GM23248 (cell line): ENCODE data around the gene DNAH14. TPM values are rescaled to one million over a fixed set of nuclear protein-coding genes. Genes with fewer than 3 reads are reported as not detected.

Source experiments
- DNase-seq: peaks from one replicate; pipeline ENCODE4 v3.0.0-alpha.2; 2015
- H2AFZ ChIP-seq: fragments of 200-600 bp; sonication (generic); 2 replicates; pipeline ENCODE4 v1.6.1; 2016; ENCODE audit warnings: antibody characterized with exemption
- H3F3A ChIP-seq: fragments of 200-600 bp; sonication (generic); 2 replicates; pipeline ENCODE4 v1.6.1; 2016; ENCODE audit warnings: mild to moderate bottlenecking, antibody characterized with exemption, mixed run types; ENCODE audit not compliant: insufficient read depth
- H3K27ac ChIP-seq: fragments of 200-600 bp; sonication (generic); 2 replicates; pipeline ENCODE4 v1.5.1; 2016; ENCODE audit warnings: mild to moderate bottlenecking
- H3K27me3 ChIP-seq: fragments of 200-600 bp; sonication (generic); replicated peaks from 2 replicates; pipeline ENCODE4 v1.6.1; 2016; ENCODE audit warnings: mild to moderate bottlenecking; ENCODE audit not compliant: insufficient read depth
- H3K36me3 ChIP-seq: fragments of 200-600 bp; sonication (generic); 2 replicates; pipeline ENCODE4 v1.6.1; 2016; ENCODE audit warnings: low read depth, mild to moderate bottlenecking
- H3K4me1 ChIP-seq: fragments of 200-600 bp; sonication (generic); 2 replicates; pipeline ENCODE4 v1.6.1; 2016; ENCODE audit warnings: mild to moderate bottlenecking; ENCODE audit not compliant: insufficient read depth
- H3K4me2 ChIP-seq: fragments of 200-600 bp; sonication (generic); one replicate; pipeline ENCODE4 v1.6.1; 2016; ENCODE audit warnings: mild to moderate bottlenecking; ENCODE audit not compliant: unreplicated experiment
- H3K4me3 ChIP-seq: fragments of 200-600 bp; sonication (generic); 2 replicates; pipeline ENCODE4 v1.5.1; 2016; ENCODE audit warnings: mild to moderate bottlenecking
- H3K79me2 ChIP-seq: fragments of 200-600 bp; sonication (generic); 2 replicates; pipeline ENCODE4 v1.6.1; 2016; ENCODE audit warnings: mild to moderate bottlenecking; ENCODE audit not compliant: insufficient read depth
- H3K9ac ChIP-seq: fragments of 200-600 bp; sonication (generic); 2 replicates; pipeline ENCODE4 v1.6.1; 2016; ENCODE audit warnings: mild to moderate bottlenecking
- H3K9me2 ChIP-seq: fragments of 200-600 bp; sonication (generic); 2 replicates; pipeline ENCODE4 v1.6.1; 2016; ENCODE audit warnings: mixed run types, mild to moderate bottlenecking, moderate library complexity; ENCODE audit not compliant: insufficient read depth
- H3K9me3 ChIP-seq: fragments of 200-600 bp; sonication (generic); one replicate; pipeline ENCODE4 v1.6.1; 2017; ENCODE audit warnings: low read depth
- H4K20me1 ChIP-seq: fragments of 200-600 bp; sonication (generic); 2 replicates; pipeline ENCODE4 v1.6.0; 2016; ENCODE audit not compliant: insufficient read depth
- EZH2 ChIP-seq: fragments of 200-600 bp; sonication (generic); IDR thresholded peaks from 2 replicates; pipeline ENCODE4 v1.6.1; 2018; ENCODE audit warnings: antibody characterized with exemption, mild to moderate bottlenecking; ENCODE audit not compliant: insufficient read depth, poor library complexity, severe bottlenecking
- EZH2phosphoT487 ChIP-seq: fragments of 200-600 bp; sonication (generic); IDR thresholded peaks from 2 replicates; pipeline ENCODE4 v1.6.1; 2018; ENCODE audit warnings: antibody characterized with exemption, moderate library complexity, mild to moderate bottlenecking, low read depth; ENCODE audit not compliant: insufficient read depth
- WGBS, 2 experiments: methylation state at CpG; one replicate each; pipeline ENCODE4 v1.1.6; 2015 to 2017; ENCODE audit warnings: low lambda C conversion rate in 2 of 2, low coverage in 1 of 2; ENCODE audit errors: missing lambda C conversion rate in 2 of 2; 5-methylcytosine and 5-hydroxymethylcytosine counted together
- in situ Hi-C: fragments of 300-500 bp; cut with MboI; formaldehyde crosslinking; loops from 2 replicates; pipeline ENCODE4 v1.15.0; 2020
- polyA plus RNA-seq: library from polyadenylated mRNA; unstranded; fragments of >200 nt; fragmentation: Nextera tagmentation; extraction: Ambion mirVana; gene quantifications from 2 replicates; pipeline ENCODE4 v1.2.1, GENCODE V29; 2016
- total RNA-seq: library from RNA; depleted of rRNA; stranded (reverse); fragments of >200 nt; shearing (Covaris generic); gene quantifications from 2 replicates; pipeline ENCODE4 v1.2.3, GENCODE V29; 2014

The DNAH14 gene
- total and polyA plus RNA-seq, 2 experiments from 2014 or later = 9.9 to 20.8 TPM

DNA sequence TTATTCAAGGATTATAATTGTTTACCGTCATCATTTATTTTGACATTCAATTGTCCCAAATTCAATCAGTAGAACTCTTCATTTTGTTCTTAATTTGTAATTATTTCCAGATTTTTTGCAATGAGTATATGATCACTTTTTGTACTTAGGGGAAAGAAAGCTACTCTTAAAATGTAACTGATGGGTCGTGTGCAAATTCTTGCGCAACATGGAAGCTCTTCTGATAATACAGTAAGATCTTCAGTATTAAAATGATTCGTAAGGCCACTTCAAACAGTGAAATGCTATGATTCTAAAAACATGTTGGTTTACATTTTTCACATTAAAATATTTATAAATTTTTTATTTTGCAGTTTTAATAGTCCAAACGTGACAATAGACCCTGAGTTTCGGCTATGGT, 435.0 kb downstream of the DNAH14 start:
- no peak for DNase-seq
- H3K4me1 ChIP-seq = 0 out of 2 replicates have a peak, but pooled peaks cover 3% of the 10 kb centered on the region
- H3K79me2 ChIP-seq = no peaks in the 10 kb centered on the region
- H3K27ac ChIP-seq = no peak overlapping the region
- H3K9me2 ChIP-seq = no peaks in the 10 kb centered on the region
- in situ Hi-C loops = no loop called here
- H3K27me3 ChIP-seq = no peaks in the 10 kb centered on the region
- H3K36me3 ChIP-seq = no peaks in the 10 kb centered on the region
- H3K4me3 ChIP-seq = no peak overlapping the region
- H3F3A ChIP-seq = 0 out of 2 replicates have a peak, but pooled peaks cover 7% of the 10 kb centered on the region
- H3K4me2 ChIP-seq = no peak overlapping the region
- no peak for TF ChIP-seq EZH2phosphoT487
- no peak for TF ChIP-seq EZH2
- H3K9me3 ChIP-seq = no peaks in the 10 kb centered on the region
- H3K9ac ChIP-seq = no peak overlapping the region
- no peak overlapping the region for H2AFZ ChIP-seq
- WGBS, 2 experiments = 70 to 83% methylated on average over 6 of the region's 6 CpGs
- no peaks in the 10 kb centered on the region for H4K20me1 ChIP-seq

DNA sequence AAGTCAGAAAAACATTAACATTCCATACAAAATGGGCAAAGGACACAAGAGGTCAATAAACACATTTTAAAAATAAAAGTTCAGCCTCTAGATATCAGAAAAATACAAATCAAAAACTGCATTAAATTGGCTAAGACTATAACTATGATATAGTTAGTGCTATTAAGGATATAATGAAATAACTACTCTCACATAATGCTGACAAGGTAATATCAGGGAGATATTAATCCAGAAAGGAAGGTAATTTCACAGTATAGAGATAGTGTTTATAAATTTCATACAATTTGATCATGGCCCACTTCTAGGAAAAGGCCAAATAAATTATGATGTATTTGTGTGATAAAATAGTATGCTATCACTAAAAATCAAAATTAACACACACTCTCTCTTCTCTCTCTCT, 436.5 kb downstream of the DNAH14 start:
- no peak overlapping the region for H3K27ac ChIP-seq
- no peaks in the 10 kb centered on the region for H3K36me3 ChIP-seq
- H3K4me1 ChIP-seq = 0 out of 2 replicates have a peak, but pooled peaks cover 3% of the 10 kb centered on the region
- H3K9me2 ChIP-seq = no peaks in the 10 kb centered on the region
- no peak for TF ChIP-seq EZH2phosphoT487
- no peak for TF ChIP-seq EZH2
- H2AFZ ChIP-seq = no peak overlapping the region
- no peaks in the 10 kb centered on the region for H3K27me3 ChIP-seq
- no peak for DNase-seq
- H3K9me3 ChIP-seq = no peaks in the 10 kb centered on the region
- no peaks in the 10 kb centered on the region for H4K20me1 ChIP-seq
- H3K4me3 ChIP-seq = no peak overlapping the region
- H3K4me2 ChIP-seq = no peak overlapping the region
- in situ Hi-C loops = no loop called here
- 0 out of 2 replicates have a peak, but pooled peaks cover 6% of the 10 kb centered on the region for H3F3A ChIP-seq
- H3K9ac ChIP-seq = no peak overlapping the region
- no peaks in the 10 kb centered on the region for H3K79me2 ChIP-seq

DNA sequence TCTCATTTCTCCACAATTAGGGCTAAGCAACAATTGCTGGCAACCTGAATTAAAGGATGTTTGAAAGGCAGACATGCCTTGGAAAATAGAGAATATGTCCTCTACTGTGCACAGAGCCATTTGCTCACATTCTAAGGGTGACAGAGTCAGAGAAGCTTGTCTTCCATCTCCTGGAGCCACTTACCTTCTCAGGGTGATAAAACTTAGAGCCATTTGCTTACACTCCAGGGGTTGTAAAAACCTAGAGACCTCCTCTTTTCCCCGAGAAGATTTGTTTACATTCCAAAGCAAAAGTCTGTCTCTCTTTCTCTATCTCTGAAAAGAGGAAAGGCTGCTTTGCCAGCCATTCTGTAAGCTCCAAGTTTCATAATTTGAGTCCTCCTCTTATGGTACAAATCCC, 437.1 kb downstream of the DNAH14 start:
- Histone ChIP-seq H3K9me3 (no peaks in the 10 kb centered on the region), H3K4me3 (no peak overlapping the region), H3K27ac (no peak overlapping the region), H3K9me2 (no peaks in the 10 kb centered on the region), H3K4me2 (no peak overlapping the region), H3K79me2 (no peaks in the 10 kb centered on the region), H3K36me3 (no peaks in the 10 kb centered on the region), H3K27me3 (no peaks in the 10 kb centered on the region), H3K4me1 (no peaks in the 10 kb centered on the region), H4K20me1 (no peaks in the 10 kb centered on the region), H3K9ac (no peak overlapping the region), H2AFZ (no peak overlapping the region), H3F3A (0 out of 2 replicates have a peak, but pooled peaks cover 1% of the 10 kb centered on the region)
- no peak for DNase-seq
- WGBS, 2 experiments = 32% methylated on average over 1 of the region's 1 CpG
- in situ Hi-C loops = no loop called here
- TF ChIP-seq EZH2 (no peak), EZH2phosphoT487 (no peak)

DNA sequence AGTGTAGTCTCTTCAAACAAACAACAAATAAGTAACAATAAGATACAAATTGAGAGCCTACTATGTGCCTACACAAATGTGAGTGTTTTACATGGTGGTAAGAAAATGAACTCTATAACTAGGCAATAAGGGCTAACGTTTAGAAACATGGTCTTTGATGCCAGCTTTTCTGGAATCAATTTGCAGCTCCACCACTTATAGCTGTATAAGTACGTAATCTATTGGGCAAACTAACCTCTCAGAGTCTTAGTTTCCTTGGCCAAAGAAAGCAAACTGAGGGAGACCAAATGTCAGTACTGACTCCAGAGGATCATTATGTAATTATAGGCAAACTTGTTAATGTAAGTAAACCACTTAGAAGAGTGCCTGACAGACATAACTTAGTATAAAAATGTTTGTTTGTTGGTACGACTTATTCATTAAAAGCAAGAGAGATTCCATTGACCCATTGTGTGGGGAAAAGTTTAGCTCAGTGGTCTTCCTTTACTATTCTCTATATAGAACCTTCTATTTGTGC, 438.6 kb downstream of the DNAH14 start:
- H3K9me3 ChIP-seq = no peaks in the 10 kb centered on the region
- no peak overlapping the region for H2AFZ ChIP-seq
- no peak overlapping the region for H3K27ac ChIP-seq
- no peaks in the 10 kb centered on the region for H3K4me1 ChIP-seq
- no peak overlapping the region for H3K4me3 ChIP-seq
- H3K9me2 ChIP-seq = no peaks in the 10 kb centered on the region
- no peak overlapping the region for H3K4me2 ChIP-seq
- no peak for TF ChIP-seq EZH2phosphoT487
- no peak for TF ChIP-seq EZH2
- no peak overlapping the region for H3K9ac ChIP-seq
- no peaks in the 10 kb centered on the region for H3K79me2 ChIP-seq
- no peaks in the 10 kb centered on the region for H3K36me3 ChIP-seq
- no peak for DNase-seq
- H3F3A ChIP-seq = no peaks in the 10 kb centered on the region
- 24% methylated on average over 3 of the region's 3 CpGs for WGBS, 2 experiments
- H3K27me3 ChIP-seq = no peaks in the 10 kb centered on the region
- in situ Hi-C loops = no loop called here
- no peaks in the 10 kb centered on the region for H4K20me1 ChIP-seq

DNA sequence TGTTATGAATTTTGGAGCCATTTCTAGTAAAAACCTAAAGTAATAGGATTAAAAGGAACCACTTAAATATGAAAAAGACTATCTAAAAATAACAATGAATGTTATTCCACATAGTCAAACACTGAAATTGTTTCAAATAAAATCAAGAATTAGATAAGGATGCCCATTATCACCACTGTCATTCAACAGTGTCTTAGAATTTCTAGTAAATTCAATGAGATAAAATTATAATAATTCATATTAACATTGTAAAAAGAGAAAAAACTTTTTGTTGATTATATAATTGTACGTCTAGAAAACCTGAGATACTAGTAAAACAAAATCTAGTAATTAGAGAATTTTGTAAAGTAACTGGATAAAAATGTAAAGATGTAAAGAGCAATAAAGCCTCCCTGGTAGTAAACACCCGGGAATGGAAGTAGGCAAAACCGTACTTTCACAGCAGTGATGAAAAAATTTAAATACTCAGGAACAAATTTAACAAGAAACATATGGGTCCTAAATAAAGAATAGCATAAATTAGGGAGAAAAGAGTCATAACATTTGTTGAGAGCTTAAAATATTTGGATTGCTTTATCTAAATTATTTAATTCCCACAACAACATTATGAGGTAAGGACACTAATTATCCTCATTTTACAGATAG, 442.0 kb downstream of the DNAH14 start:
- no peak for TF ChIP-seq EZH2
- no peak for TF ChIP-seq EZH2phosphoT487
- H3K9ac ChIP-seq = no peak overlapping the region

More for the DNA sequence above, 442.0 kb downstream of the DNAH14 start:
- no peak overlapping the region for H2AFZ ChIP-seq
- no peak overlapping the region for H3K4me2 ChIP-seq
- H3K9me2 ChIP-seq = no peaks in the 10 kb centered on the region
- in situ Hi-C loops = no loop called here
- 62% methylated on average over 3 of the region's 3 CpGs for WGBS, 2 experiments
- no peaks in the 10 kb centered on the region for H3K79me2 ChIP-seq
- H3K27me3 ChIP-seq = no peaks in the 10 kb centered on the region
- H3K27ac ChIP-seq = no peak overlapping the region
- H3K4me1 ChIP-seq = no peaks in the 10 kb centered on the region
- DNase-seq = no peak
- H3F3A ChIP-seq = no peaks in the 10 kb centered on the region
- no peaks in the 10 kb centered on the region for H4K20me1 ChIP-seq
- H3K36me3 ChIP-seq = no peaks in the 10 kb centered on the region
- H3K4me3 ChIP-seq = no peak overlapping the region
- H3K9me3 ChIP-seq = no peaks in the 10 kb centered on the region
